Melanocyte of skin (primary cell): Measurements from ENCODE around the gene IL25. TPM values are rescaled to one million over a fixed set of nuclear protein-coding genes. Genes with fewer than 3 reads are reported as not detected.

ENCODE experiments used
- small RNA-seq, 2 donors: library from RNA; depleted of rRNA; stranded (forward); fragments of <200 nt; gene quantifications; one replicate each; pipeline ENCODE3, GENCODE V24; 2012
- total RNA-seq, 2 donors: library from RNA; depleted of rRNA; stranded (reverse); fragments of >200 nt; gene quantifications; 2 replicates each; pipeline ENCODE4 v1.2.3, GENCODE V29; 2012

IL25 gene
- not detected for total RNA-seq

GRCh38 chr14:23372509-23372908, at the start of gene IL25:
Gene IL25, plus strand, starts transcription at chr14:23372809.

GRCh38 chr14:23352506-23353432, 19.8 kb upstream of the IL25 start, which contains the start of gene SLC22A17:
Gene SLC22A17, minus strand, starts transcription at chr14:23352887.

GRCh38 chr14:23365036-23365731, 7.4 kb upstream of the IL25 start, which contains the start of gene EFS:
Gene EFS, minus strand, starts transcription at chr14:23365172. Its CDS starts 147 bp downstream, at chr14:23365025.

GRCh38 chr14:23376482-23377197, 4.0 kb downstream of the IL25 start, which contains the start of gene CMTM5:
Gene CMTM5, plus strand, starts transcription at chr14:23377046. Its CDS starts 206 bp downstream, at chr14:23377252.

GRCh38 chr14:23407516-23408306, 35.1 kb downstream of the IL25 start, which contains the start of gene MYH6:
Gene MYH6, minus strand, starts transcription at chr14:23408273. Its CDS starts 1,050 bp downstream, at chr14:23407223.

Small RNA genes within 50 kb of the gene (small RNA-seq; reads per million reads assigned to genes)
- 0 reads per million in 2 donors for gene MIR208A
- gene MIR208B = 0 to 0.06 reads per million in 2 donors

Other genes with a start within 250 kb of the IL25 start
- 10 to 100 TPM; 24.1 to 43.3 TPM for gene SLC7A8, start 189.1 kb upstream of the IL25 start, total RNA-seq
- gene RNF212B, start 134.9 kb upstream of the IL25 start, total RNA-seq = under 1 TPM in 1 of 2 donors, not detected in 1; 0.34 TPM
- 10 to 100 TPM; 10.3 to 12.7 TPM for gene HOMEZ, start 86.7 kb upstream of the IL25 start, total RNA-seq
- gene PPP1R3E, start 70.0 kb upstream of the IL25 start, total RNA-seq = 1 to 10 TPM; 2.7 to 3.8 TPM
- 10 to 100 TPM; 13.1 to 22.0 TPM for gene BCL2L2, start 66.0 kb upstream of the IL25 start, total RNA-seq
- 10 to 100 TPM; 33.0 to 54.3 TPM for gene PABPN1, start 51.4 kb upstream of the IL25 start, total RNA-seq
- gene SLC22A17, start 19.9 kb upstream of the IL25 start, total RNA-seq = 1 to 10 TPM; 2.4 to 3.3 TPM
- 1 to 10 TPM; 1.3 to 2.1 TPM for gene EFS, start 7.6 kb upstream of the IL25 start, total RNA-seq
- under 1 TPM; 0.67 to 0.69 TPM for gene CMTM5, start 4.2 kb downstream of the IL25 start, total RNA-seq
- not detected for gene MYH6, start 35.5 kb downstream of the IL25 start, total RNA-seq
- not detected for gene MYH7, start 62.9 kb downstream of the IL25 start, total RNA-seq
- 10 to 100 TPM; 31.7 to 54.6 TPM for gene NGDN, start 96.9 kb downstream of the IL25 start, total RNA-seq
- under 1 TPM; under 0.01 TPM for gene ZFHX2, start 179.0 kb downstream of the IL25 start, total RNA-seq
- 10 to 100 TPM; 20.3 to 31.7 TPM for gene THTPA, start 183.5 kb downstream of the IL25 start, total RNA-seq
- gene AP1G2, start 195.0 kb downstream of the IL25 start, total RNA-seq = 10 to 100 TPM; 23.1 to 27.0 TPM
- gene JPH4, start 206.0 kb downstream of the IL25 start, total RNA-seq = under 1 TPM in 1 of 2 donors, not detected in 1; 0.33 TPM